H9 (cell line): Measurements from ENCODE around the gene NANOS2. TPM values are rescaled to one million over a fixed set of nuclear protein-coding genes. Genes with fewer than 3 reads are reported as not detected.

Source experiments
- DNase-seq: peaks from one replicate; pipeline ENCODE4 v3.0.0-alpha.2; 2017
- H2AFZ ChIP-seq: one replicate; pipeline ENCODE4 v1.6.1; 2013; ENCODE audit warnings: mild to moderate bottlenecking, low read length, control low read depth, moderate library complexity
- H2AK5ac ChIP-seq: 2 replicates; pipeline ENCODE4 v1.6.1; 2013; ENCODE audit warnings: low read length, control low read depth, mixed read lengths; ENCODE audit not compliant: insufficient read length
- H2BK120ac ChIP-seq: one replicate; pipeline ENCODE4 v1.6.1; 2013; ENCODE audit warnings: low read depth, mild to moderate bottlenecking, low read length, control low read depth, inconsistent platforms; ENCODE audit not compliant: poor library complexity, severe bottlenecking
- H2BK12ac ChIP-seq: 2 replicates; pipeline ENCODE4 v1.6.1; 2013; ENCODE audit warnings: low read length, control low read depth, mixed read lengths, low read depth; ENCODE audit not compliant: insufficient read length
- H2BK15ac ChIP-seq: 2 replicates; pipeline ENCODE4 v1.6.1; 2013; ENCODE audit warnings: low read depth, low read length, control low read depth
- H2BK20ac ChIP-seq: one replicate; pipeline ENCODE4 v1.6.1; 2013; ENCODE audit warnings: low read depth, mild to moderate bottlenecking, low read length, control low read depth, inconsistent platforms; ENCODE audit not compliant: poor library complexity, severe bottlenecking
- H2BK5ac ChIP-seq: 2 replicates; pipeline ENCODE4 v1.6.1; 2013; ENCODE audit warnings: low read length, control low read depth, mixed read lengths; ENCODE audit not compliant: insufficient read length
- H3K14ac ChIP-seq: 2 replicates; pipeline ENCODE4 v1.6.1; 2013; ENCODE audit warnings: low read length, control low read depth; ENCODE audit not compliant: insufficient read depth
- H3K18ac ChIP-seq: 2 replicates; pipeline ENCODE4 v1.6.1; 2013; ENCODE audit warnings: low read depth, mild to moderate bottlenecking, mixed read lengths, low read length, control low read depth; ENCODE audit not compliant: insufficient read length
- H3K23ac ChIP-seq: 2 replicates; pipeline ENCODE4 v1.6.1; 2013; ENCODE audit warnings: low read length, control low read depth, mixed read lengths, low read depth; ENCODE audit not compliant: insufficient read length
- H3K23me2 ChIP-seq: 2 replicates; pipeline ENCODE4 v1.6.1; 2013; ENCODE audit warnings: low read depth, mild to moderate bottlenecking, mixed read lengths, low read length, control low read depth; ENCODE audit not compliant: insufficient read length, poor library complexity, severe bottlenecking
- H3K27ac ChIP-seq: 2 replicates; pipeline ENCODE4 v1.5.1; 2013; ENCODE audit warnings: low read length, control low read depth, mixed read lengths, low read depth; ENCODE audit not compliant: insufficient read length
- H3K27me3 ChIP-seq: 2 replicates; pipeline ENCODE4 v1.6.1; 2013; ENCODE audit warnings: low read length, control low read depth, inconsistent platforms; ENCODE audit not compliant: insufficient read depth
- H3K4ac ChIP-seq: 2 replicates; pipeline ENCODE4 v1.6.1; 2013; ENCODE audit warnings: low read depth, mild to moderate bottlenecking, control low read depth, inconsistent platforms, low read length, moderate library complexity
- H3K4me1 ChIP-seq: 2 replicates; pipeline ENCODE4 v1.6.1; 2013; ENCODE audit warnings: low read length, control low read depth, inconsistent platforms; ENCODE audit not compliant: insufficient read depth
- H3K4me2 ChIP-seq: 2 replicates; pipeline ENCODE4 v1.6.1; 2013; ENCODE audit warnings: low read length, control low read depth, mixed read lengths; ENCODE audit not compliant: insufficient read length, insufficient read depth
- H3K56ac ChIP-seq: 2 replicates; pipeline ENCODE4 v1.6.1; 2013; ENCODE audit warnings: low read depth, mild to moderate bottlenecking, mixed read lengths, low read length, control low read depth; ENCODE audit not compliant: insufficient read length
- H3K79me1 ChIP-seq: 2 replicates; pipeline ENCODE4 v1.6.1; 2013; ENCODE audit warnings: low read depth, mild to moderate bottlenecking, moderate library complexity, low read length, control low read depth, inconsistent platforms; ENCODE audit not compliant: insufficient read depth, poor library complexity, severe bottlenecking
- H3K79me2 ChIP-seq: 2 replicates; pipeline ENCODE4 v1.6.1; 2013; ENCODE audit warnings: low read length, control low read depth, inconsistent platforms; ENCODE audit not compliant: insufficient read depth
- H3K9ac ChIP-seq: 2 replicates; pipeline ENCODE4 v1.6.1; 2013; ENCODE audit warnings: low read length, control low read depth, mixed read lengths; ENCODE audit not compliant: insufficient read length; ENCODE audit errors: extremely low read depth
- H3K9me3 ChIP-seq: one replicate; pipeline ENCODE4 v1.6.1; 2013; ENCODE audit warnings: low read depth, low read length, inconsistent platforms; ENCODE audit not compliant: control insufficient read depth
- H3T11ph ChIP-seq: one replicate; pipeline ENCODE4 v1.6.1; 2013; ENCODE audit warnings: mild to moderate bottlenecking, low read length, control low read depth, inconsistent platforms
- H4K20me1 ChIP-seq: one replicate; pipeline ENCODE4 v1.6.1; 2013; ENCODE audit not compliant: control insufficient read depth, insufficient read length, insufficient read depth
- H4K5ac ChIP-seq: 2 replicates; pipeline ENCODE4 v1.6.1; 2013; ENCODE audit warnings: low read depth, mild to moderate bottlenecking, mixed read lengths, low read length, control low read depth; ENCODE audit not compliant: insufficient read length
- H4K8ac ChIP-seq: replicated peaks from 2 replicates; pipeline ENCODE4 v1.6.1; 2013; ENCODE audit warnings: low read length, control low read depth, mixed read lengths, low read depth; ENCODE audit not compliant: insufficient read length
- H4K91ac ChIP-seq: 2 replicates; pipeline ENCODE4 v1.6.1; 2013; ENCODE audit warnings: low read depth, mild to moderate bottlenecking, moderate library complexity, mixed read lengths, low read length, control low read depth; ENCODE audit not compliant: insufficient read length
- H3K27ac Mint-ChIP-seq, 3 experiments: 2 replicates in 2 of 3; 3 replicates in 1 of 3; pipeline ENCODE4 v1.8.0; 2020 to 2021; ENCODE audit warnings: mixed read lengths in 3 of 3, mild to moderate bottlenecking in 1 of 3, moderate library complexity in 1 of 3
- H3K27me3 Mint-ChIP-seq: 2 replicates; pipeline ENCODE4 v1.8.0; 2021; ENCODE audit warnings: low read depth, mild to moderate bottlenecking, moderate library complexity, mixed read lengths
- H3K36me3 Mint-ChIP-seq, 3 experiments: 2 replicates in 2 of 3; 3 replicates in 1 of 3; pipeline ENCODE4 v1.8.0; 2020 to 2021; ENCODE audit warnings: low read depth in 3 of 3, mixed read lengths in 3 of 3; ENCODE audit not compliant: insufficient read depth in 1 of 3
- H3K4me1 Mint-ChIP-seq, 2 experiments: 2 replicates each; pipeline ENCODE4 v1.8.0; 2020; ENCODE audit warnings: mixed read lengths in 2 of 2
- H3K4me3 Mint-ChIP-seq, 2 experiments: 2 replicates in 1 of 2; 3 replicates in 1 of 2; pipeline ENCODE4 v1.8.0; 2020 to 2021; ENCODE audit warnings: mild to moderate bottlenecking in 2 of 2, mixed read lengths in 2 of 2, moderate library complexity in 1 of 2
- H3K9me3 Mint-ChIP-seq, 2 experiments: 2 replicates in 1 of 2; 3 replicates in 1 of 2; pipeline ENCODE4 v1.8.0; 2020; ENCODE audit warnings: mild to moderate bottlenecking in 2 of 2, mixed read lengths in 2 of 2, moderate library complexity in 1 of 2
- WGBS: extraction: QIAGEN DNeasy Blood & Tissue Kit; methylation state at CpG from one replicate; pipeline ENCODE4 v1.1.7; 2013; ENCODE audit warnings: missing lambda C conversion rate, low lambda C conversion rate, mixed read lengths; ENCODE audit not compliant: insufficient read length; ENCODE audit errors: extremely low coverage; 5-methylcytosine and 5-hydroxymethylcytosine counted together
- total RNA-seq: library from RNA; stranded (reverse); gene quantifications from 2 replicates; pipeline ENCODE4 v1.2.1, GENCODE V29; 2021
- TF ChIP-seq, protein P1 (sequence below): fragments of 200-600 bp; sonication (generic); conservative IDR thresholded peaks from 3 replicates; pipeline ENCODE4 v1.8.0; 2021; ENCODE audit warnings: antibody characterized with exemption, mild to moderate bottlenecking

Gene NANOS2
- total RNA-seq, 1 experiment from 2014 or later, result not detected

DNA sequence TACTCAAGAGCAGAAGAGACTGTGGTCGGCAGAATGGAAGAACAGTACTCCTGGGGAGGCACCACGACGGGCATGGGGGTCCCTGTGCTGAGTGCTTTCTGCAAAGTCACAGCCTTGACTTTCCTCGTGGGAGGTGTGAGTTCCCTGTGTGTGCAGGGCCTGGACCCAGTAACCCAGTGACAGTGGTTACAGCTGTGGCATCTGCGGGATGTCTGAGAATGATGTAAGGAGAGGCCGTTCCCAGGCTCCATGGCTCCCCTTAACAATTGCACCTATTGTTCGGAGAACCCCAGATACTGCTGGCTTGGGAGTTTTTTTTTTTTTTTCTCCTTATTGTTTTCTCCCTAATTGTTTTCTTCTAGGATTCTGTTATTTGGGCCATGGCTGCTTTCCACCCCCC lies 5.1 kb upstream of the NANOS2 start:
- no peak overlapping the region for H3K14ac ChIP-seq
- no peaks in the 10 kb centered on the region for H3K9me3 ChIP-seq
- Mint-ChIP-seq H3K4me3 (no peak overlapping the region), H3K9me3 (no peaks in the 10 kb centered on the region), H3K27me3 (peaks cover 16% of the 10 kb centered on the region; the same call in 1 of the 2 replicates), H3K4me1 (peaks cover 5 to 11% of the 10 kb centered on the region in 2 experiments; a peak in 3 of 4 replicates), H3K36me3 (no peaks in the 10 kb centered on the region), H3K27ac (no peak overlapping the region; a peak in 1 of 7 replicates)
- TF ChIP-seq, protein P1, sequence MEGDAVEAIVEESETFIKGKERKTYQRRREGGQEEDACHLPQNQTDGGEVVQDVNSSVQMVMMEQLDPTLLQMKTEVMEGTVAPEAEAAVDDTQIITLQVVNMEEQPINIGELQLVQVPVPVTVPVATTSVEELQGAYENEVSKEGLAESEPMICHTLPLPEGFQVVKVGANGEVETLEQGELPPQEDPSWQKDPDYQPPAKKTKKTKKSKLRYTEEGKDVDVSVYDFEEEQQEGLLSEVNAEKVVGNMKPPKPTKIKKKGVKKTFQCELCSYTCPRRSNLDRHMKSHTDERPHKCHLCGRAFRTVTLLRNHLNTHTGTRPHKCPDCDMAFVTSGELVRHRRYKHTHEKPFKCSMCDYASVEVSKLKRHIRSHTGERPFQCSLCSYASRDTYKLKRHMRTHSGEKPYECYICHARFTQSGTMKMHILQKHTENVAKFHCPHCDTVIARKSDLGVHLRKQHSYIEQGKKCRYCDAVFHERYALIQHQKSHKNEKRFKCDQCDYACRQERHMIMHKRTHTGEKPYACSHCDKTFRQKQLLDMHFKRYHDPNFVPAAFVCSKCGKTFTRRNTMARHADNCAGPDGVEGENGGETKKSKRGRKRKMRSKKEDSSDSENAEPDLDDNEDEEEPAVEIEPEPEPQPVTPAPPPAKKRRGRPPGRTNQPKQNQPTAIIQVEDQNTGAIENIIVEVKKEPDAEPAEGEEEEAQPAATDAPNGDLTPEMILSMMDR, result no peak
- H4K8ac ChIP-seq, result no peak overlapping the region
- DNase-seq, result no peak
- no peak overlapping the region for H2AFZ ChIP-seq
- H3K4me2 ChIP-seq, result no peak overlapping the region
- H4K91ac ChIP-seq, result no peak overlapping the region
- no peaks in the 10 kb centered on the region for H3K79me1 ChIP-seq
- H3K79me2 ChIP-seq, result no peaks in the 10 kb centered on the region
- H2BK15ac ChIP-seq, result no peak overlapping the region
- no CpG with 5 or more reads among the region's 7 CpGs for WGBS
- no peak overlapping the region for H3K18ac ChIP-seq
- H3K9ac ChIP-seq, result no peak overlapping the region
- H2BK12ac ChIP-seq, result no peak overlapping the region
- no peak overlapping the region for H3K23ac ChIP-seq
- no peak overlapping the region for H4K5ac ChIP-seq
- no peaks in the 10 kb centered on the region for H3K27me3 ChIP-seq
- H2BK5ac ChIP-seq, result no peak overlapping the region
- H2BK20ac ChIP-seq, result no peak overlapping the region
- no peak overlapping the region for H3K27ac ChIP-seq
- no peak overlapping the region for H3T11ph ChIP-seq
- H4K20me1 ChIP-seq, result no peaks in the 10 kb centered on the region
- no peak overlapping the region for H3K56ac ChIP-seq
- H3K4me1 ChIP-seq, result no peaks in the 10 kb centered on the region
- no peaks in the 10 kb centered on the region for H3K23me2 ChIP-seq
- H2AK5ac ChIP-seq, result no peak overlapping the region
- no peak overlapping the region for H3K4ac ChIP-seq
- H2BK120ac ChIP-seq, result no peak overlapping the region
